Adrenal gland (tissue), 12 donors: ENCODE measurements around the gene SORCS3. TPM values are rescaled to one million over a fixed set of nuclear protein-coding genes. Genes with fewer than 3 reads are reported as not detected.

Experiments
- DNase-seq, 7 donors: peaks; one replicate each; pipeline ENCODE4 v3.0.0-alpha.2; 2019 to 2020
- H3K27ac ChIP-seq, 5 donors: fragments of 200-600 bp; sonication (generic) in 4 of 5; 1 replicate in 3 of 5; 2 replicates in 2 of 5; pipeline versions ENCODE4 v1.5.1 to v1.8.0; 2016 to 2020; ENCODE audit warnings: mild to moderate bottlenecking in 1 of 5
- H3K27me3 ChIP-seq: fragments of 200-600 bp; 2 replicates; pipeline ENCODE4 v1.8.0; 2021
- H3K36me3 ChIP-seq, 2 donors: fragments of 200-600 bp; replicated peaks in 1 of 2; 1 replicate in 1 of 2; 2 replicates in 1 of 2; pipeline versions ENCODE4 v1.5.1 to v1.8.0; 2018 to 2022
- H3K4me1 ChIP-seq, 2 donors: fragments of 200-600 bp; replicated peaks in 1 of 2; 1 replicate in 1 of 2; 2 replicates in 1 of 2; pipeline versions ENCODE4 v1.5.1 to v1.8.0; 2018 to 2021
- H3K4me3 ChIP-seq, 4 donors: fragments of 200-600 bp; sonication (generic) in 3 of 4; one replicate each; pipeline ENCODE4 v1.5.1; 2016 to 2018
- H3K9me3 ChIP-seq, 3 donors: fragments of 200-600 bp; sonication (generic) in 1 of 3; replicated peaks in 1 of 3; 1 replicate in 2 of 3; 2 replicates in 1 of 3; pipeline versions ENCODE4 v1.5.1 to v1.8.0; 2016 to 2021
- POLR2A ChIP-seq, 2 donors: fragments of 450-650 bp; IDR thresholded peaks; one replicate each; pipeline ENCODE4 v1.6.1; 2017; ENCODE audit warnings: antibody characterized with exemption in 2 of 2, mild to moderate bottlenecking in 2 of 2, moderate library complexity in 1 of 2
- WGBS, 4 donors: extraction: QIAGEN DNeasy Blood & Tissue Kit in 2 of 4; methylation state at CpG; one replicate each; pipeline versions ENCODE4 v1.1.5 to v1.1.7; 2013 to 2017; 5-methylcytosine and 5-hydroxymethylcytosine counted together
- intact Hi-C, 2 donors: fragments of 100-400 bp; cut with DNase I; formaldehyde crosslinking; loops; one replicate each; pipeline versions ENCODE4 v1.14.1 to v1.15.0; 2022 to 2023
- polyA plus RNA-seq, 3 donors: library from polyadenylated mRNA; stranded (reverse); fragments of 200-250 nt in 2 of 3; fragments of 350-450 nt in 1 of 3; fragmentation: Illumina TruSeq in 1 of 3; extraction: RNeasy Lipid Tissue Mini Kit (QIAGEN cat#74804) in 1 of 3; gene quantifications; one replicate each; pipeline ENCODE4 v1.2.3, GENCODE V29; 2013 to 2014
- total RNA-seq, 9 donors: library from RNA; depleted of rRNA in 4 of 9; stranded (reverse); fragments of >200 nt in 4 of 9; fragments of 120-200 nt in 1 of 9; fragmentation: NEBNext Ultra II Directional in 1 of 9; extraction: Animal tissue kit (Norgen Biotek cat#: 25700) in 1 of 9; gene quantifications; one replicate each; pipeline versions ENCODE4 v1.1.0 to v1.2.4, GENCODE V29; 2013 to 2023
- TF ChIP-seq, protein P1 (sequence below), 6 experiments: fragments of 450-650 bp in 4 of 6; fragments of 200-600 bp in 2 of 6; sonication (generic) in 1 of 6; IDR thresholded peaks; 1 replicate in 5 of 6; 2 replicates in 1 of 6; pipeline versions ENCODE4 v1.5.1 to v1.8.0; 2016 to 2021; ENCODE audit warnings: antibody characterized with exemption in 6 of 6, mild to moderate bottlenecking in 2 of 6, moderate library complexity in 1 of 6
- donor health status: healthy with polysubstance abuse.
- donor health status: Bipolar disorder and iron deficiency.
- donor health status: DM: yes; HTN: yes; CAD: no.
- donor health status: DM: no; HTN: no; CAD: no.
- donor health status: DM: no; HTN: no; CAD: no.
- donor health status: DM: yes; HTN: yes; CAD: no.

Gene SORCS3
- total and polyA plus RNA-seq, 12 donors = 0.22 to 3.4 (median 1.2) TPM; not detected in 2

DNA sequence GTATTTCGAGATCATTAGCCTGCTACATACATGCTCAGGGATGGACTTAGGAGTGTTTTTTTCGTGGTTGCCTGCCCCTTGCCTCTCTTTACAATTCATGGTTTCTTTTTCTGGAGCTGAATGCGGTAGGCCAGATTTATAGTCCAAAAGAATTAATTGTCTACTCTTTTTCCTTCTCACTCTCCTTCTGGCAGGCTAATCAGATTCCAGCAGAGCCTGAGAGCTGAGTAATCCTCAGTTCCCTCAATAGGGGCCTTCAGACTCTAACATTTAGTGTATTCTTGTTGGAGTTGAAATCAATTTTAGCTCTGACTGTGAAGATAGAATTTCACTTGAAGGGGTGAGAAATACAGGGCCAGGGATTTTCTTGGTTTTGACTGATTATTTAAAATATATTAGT, 16.4 kb downstream of the SORCS3 start:
- H3K4me1 ChIP-seq = no peaks in the 10 kb centered on the region
- 41 to 54% (median 50%) methylated on average over 3 of the region's 3 CpGs for WGBS, 4 donors
- no peaks in the 10 kb centered on the region for H3K27me3 ChIP-seq
- no peak for DNase-seq
- H3K36me3 ChIP-seq = no peaks in the 10 kb centered on the region
- no peak overlapping the region for H3K4me3 ChIP-seq
- no peaks in the 10 kb centered on the region for H3K9me3 ChIP-seq
- no peak for TF ChIP-seq POLR2A (IDR thresholded peaks at IDR 0.05)
- TF ChIP-seq, protein P1, sequence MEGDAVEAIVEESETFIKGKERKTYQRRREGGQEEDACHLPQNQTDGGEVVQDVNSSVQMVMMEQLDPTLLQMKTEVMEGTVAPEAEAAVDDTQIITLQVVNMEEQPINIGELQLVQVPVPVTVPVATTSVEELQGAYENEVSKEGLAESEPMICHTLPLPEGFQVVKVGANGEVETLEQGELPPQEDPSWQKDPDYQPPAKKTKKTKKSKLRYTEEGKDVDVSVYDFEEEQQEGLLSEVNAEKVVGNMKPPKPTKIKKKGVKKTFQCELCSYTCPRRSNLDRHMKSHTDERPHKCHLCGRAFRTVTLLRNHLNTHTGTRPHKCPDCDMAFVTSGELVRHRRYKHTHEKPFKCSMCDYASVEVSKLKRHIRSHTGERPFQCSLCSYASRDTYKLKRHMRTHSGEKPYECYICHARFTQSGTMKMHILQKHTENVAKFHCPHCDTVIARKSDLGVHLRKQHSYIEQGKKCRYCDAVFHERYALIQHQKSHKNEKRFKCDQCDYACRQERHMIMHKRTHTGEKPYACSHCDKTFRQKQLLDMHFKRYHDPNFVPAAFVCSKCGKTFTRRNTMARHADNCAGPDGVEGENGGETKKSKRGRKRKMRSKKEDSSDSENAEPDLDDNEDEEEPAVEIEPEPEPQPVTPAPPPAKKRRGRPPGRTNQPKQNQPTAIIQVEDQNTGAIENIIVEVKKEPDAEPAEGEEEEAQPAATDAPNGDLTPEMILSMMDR (IDR thresholded peaks at IDR 0.05) = no peak
- intact Hi-C loops = no loop called here
- H3K27ac ChIP-seq = no peak overlapping the region

- whole genome bisulfite sequencing, 4 donors = 55 to 70% (median 65%) methylated on average over 1 of the region's 1 CpG
- TF ChIP-seq, protein P1 (IDR thresholded peaks at IDR 0.05) = no peak
- no peak for TF ChIP-seq POLR2A (IDR thresholded peaks at IDR 0.05)
Measured at GRCh38 chr10:104658067-104658466, 17.0 kb downstream of the SORCS3 start.

DNA sequence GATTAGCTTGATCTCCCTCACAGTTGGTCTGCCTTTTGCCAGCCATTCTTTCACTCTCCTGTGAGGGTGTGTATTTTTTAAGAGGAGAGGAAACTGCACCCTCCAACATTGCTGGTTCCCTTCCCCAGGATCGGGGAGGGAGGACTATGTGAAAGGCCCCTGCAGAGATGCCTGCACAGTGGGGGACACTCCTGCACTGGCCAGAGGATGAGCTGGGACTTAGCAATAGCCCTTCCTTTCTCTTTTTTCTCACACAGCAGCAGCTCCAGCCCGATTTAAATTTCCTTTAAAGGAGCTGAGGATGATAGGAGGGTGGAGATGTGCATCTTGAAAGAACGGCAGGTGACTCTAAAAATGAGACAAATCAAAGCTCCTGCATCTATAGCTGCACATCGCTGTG, 18.7 kb downstream of the SORCS3 start:
- H3K27me3 ChIP-seq = no peaks in the 10 kb centered on the region
- H3K36me3 ChIP-seq = no peaks in the 10 kb centered on the region
- DNase-seq = no peak
- no peak overlapping the region for H3K27ac ChIP-seq
- H3K9me3 ChIP-seq = no peaks in the 10 kb centered on the region
- intact Hi-C loops = no loop called here
- H3K4me1 ChIP-seq = no peaks in the 10 kb centered on the region
- TF ChIP-seq, protein P1 (IDR thresholded peaks at IDR 0.05) = no peak
- no peak for TF ChIP-seq POLR2A (IDR thresholded peaks at IDR 0.05)
- WGBS, 4 donors = 33 to 55% (median 46%) methylated on average over 4 of the region's 4 CpGs
- no peak overlapping the region for H3K4me3 ChIP-seq

More at GRCh38 chr10:104658067-104658466, 17.0 kb downstream of the SORCS3 start:
- no peaks in the 10 kb centered on the region for H3K4me1 ChIP-seq
- H3K9me3 ChIP-seq = no peaks in the 10 kb centered on the region
- H3K36me3 ChIP-seq = no peaks in the 10 kb centered on the region
- H3K27ac ChIP-seq = no peak overlapping the region
- H3K4me3 ChIP-seq = no peak overlapping the region
- H3K27me3 ChIP-seq = no peaks in the 10 kb centered on the region
- no peak for DNase-seq
- intact Hi-C loops = no loop called here

- Histone ChIP-seq H3K27me3 (no peaks in the 10 kb centered on the region), H3K36me3 (no peaks in the 10 kb centered on the region), H3K9me3 (no peaks in the 10 kb centered on the region), H3K27ac (no peak overlapping the region), H3K4me1 (no peaks in the 10 kb centered on the region), H3K4me3 (no peak overlapping the region)
- intact Hi-C loops = no loop called here
- DNase-seq = no peak
- 60 to 87% (median 77%) methylated on average over 5 of the region's 5 CpGs for WGBS, 4 donors
- TF ChIP-seq, protein P1 (IDR thresholded peaks at IDR 0.05) = no peak
- TF ChIP-seq POLR2A (IDR thresholded peaks at IDR 0.05) = no peak
Measured at GRCh38 chr10:104663076-104663475, 22.0 kb downstream of the SORCS3 start.
